CD4-positive, alpha-beta T cell treated with Interferon gamma for 1 hour (primary cell): Measurements from ENCODE around the gene CYP24A1.
"Not testable (repeated sequence)": the region's sequence is repeated elsewhere in the genome, so short reads cannot be mapped to it uniquely, and the experiment has no call there.

Source experiments
- DNase-seq: peaks from one replicate; pipeline ENCODE4 v3.0.0-alpha.2; 2020

The CYP24A1 gene

DNA sequence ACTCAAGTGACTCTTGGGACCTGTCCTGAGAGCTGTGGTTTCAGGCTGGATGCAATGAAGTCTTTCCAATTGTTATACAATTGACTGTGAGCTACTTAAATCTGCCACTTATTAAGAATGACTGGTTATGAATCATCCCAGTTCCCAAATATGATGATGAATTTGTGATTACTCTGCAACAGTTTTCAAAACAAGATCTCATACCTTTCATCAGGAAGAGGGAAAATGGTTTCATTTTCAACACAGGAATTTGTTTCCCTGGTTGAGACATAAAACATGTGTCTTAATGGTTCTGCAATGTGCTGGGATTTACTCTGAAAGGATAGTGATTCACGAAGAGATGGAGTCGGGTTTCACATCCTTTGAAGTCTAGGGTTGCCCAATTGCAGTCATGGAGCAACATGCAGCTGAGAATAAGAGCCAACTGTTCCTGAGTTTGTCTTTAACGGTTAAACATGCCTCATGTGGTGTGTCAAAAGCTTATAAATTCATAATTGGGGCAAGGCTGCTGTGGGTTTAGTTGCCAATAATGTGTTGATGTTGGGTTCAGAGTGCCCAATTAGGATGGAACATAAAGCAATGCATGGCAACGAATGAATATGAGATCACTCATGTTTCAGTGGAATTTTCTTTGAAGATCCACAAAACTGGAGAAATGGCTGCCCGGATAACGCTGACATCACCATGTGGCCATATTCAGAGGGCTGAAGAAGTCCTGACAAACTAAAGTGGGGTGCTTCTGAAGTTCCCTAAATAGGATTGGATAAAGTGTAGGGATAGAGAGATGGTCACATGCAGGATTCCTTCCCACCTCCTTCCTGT, 41.0 kb downstream of the CYP24A1 start:
- DNase-seq: no peak

DNA sequence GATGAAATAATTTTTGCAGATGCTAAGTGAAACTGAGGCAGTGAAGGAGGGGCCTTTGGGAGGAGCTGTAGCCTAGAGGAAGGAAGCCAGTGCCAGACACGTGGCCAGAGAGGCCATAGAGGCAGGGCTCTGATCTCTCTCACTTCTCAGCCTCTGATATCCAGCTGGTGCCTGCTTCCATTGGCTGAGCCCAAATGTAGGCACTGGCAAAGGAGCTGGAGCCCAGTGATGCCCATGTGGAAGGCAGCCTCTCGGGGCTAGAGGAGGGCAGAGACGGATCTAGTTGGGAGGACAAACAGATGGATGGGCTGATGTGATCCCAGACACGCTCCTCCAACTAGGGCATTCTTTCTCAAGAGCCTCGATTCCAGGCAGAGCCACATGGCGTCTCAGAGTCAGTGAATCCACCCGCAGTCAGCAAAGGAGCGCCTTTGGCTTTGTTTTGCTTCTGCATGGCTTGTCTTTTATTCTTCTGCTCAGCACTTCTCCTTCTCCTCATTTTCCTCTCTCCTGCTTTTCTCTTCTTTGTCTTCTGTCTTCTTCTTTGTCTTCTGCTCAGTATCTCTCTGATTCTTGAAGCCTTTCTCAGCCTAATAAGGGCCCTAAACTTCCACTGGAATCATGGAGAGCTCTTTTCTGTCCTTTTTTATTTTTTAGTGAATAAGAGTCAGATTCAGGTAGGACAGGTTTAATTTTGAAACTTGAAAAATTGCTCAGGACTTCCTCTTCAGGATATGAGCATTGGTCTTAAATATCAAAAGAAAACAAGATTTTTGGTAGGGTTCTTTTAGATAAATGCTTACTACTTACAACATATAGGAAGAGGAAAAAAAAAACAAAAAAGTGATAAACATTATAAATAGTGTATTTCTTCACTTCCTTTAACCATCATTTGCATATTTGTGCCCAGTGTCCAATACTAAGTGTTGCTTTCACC, 41.8 kb downstream of the CYP24A1 start:
- DNase-seq: no peak

DNA sequence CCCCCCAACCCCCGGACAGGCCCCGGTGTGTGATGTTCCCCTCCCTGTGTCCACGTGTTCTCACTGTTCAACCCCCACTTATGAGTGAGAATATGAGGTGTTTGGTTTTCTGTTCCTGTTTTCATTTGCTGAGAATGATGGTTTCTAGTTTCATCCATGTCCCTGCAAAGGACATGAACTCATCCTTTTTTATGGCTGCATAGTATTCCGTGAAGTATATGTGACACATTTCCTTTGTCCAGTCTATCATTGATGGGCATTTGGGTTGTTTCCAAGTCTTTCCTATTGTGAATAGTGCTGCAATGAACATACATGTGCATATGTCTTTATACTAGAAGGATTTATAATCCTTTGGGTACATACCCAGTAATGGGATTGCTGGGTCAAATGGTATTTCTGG, 42.7 kb downstream of the CYP24A1 start:
- not testable (repeated sequence) for DNase-seq

DNA sequence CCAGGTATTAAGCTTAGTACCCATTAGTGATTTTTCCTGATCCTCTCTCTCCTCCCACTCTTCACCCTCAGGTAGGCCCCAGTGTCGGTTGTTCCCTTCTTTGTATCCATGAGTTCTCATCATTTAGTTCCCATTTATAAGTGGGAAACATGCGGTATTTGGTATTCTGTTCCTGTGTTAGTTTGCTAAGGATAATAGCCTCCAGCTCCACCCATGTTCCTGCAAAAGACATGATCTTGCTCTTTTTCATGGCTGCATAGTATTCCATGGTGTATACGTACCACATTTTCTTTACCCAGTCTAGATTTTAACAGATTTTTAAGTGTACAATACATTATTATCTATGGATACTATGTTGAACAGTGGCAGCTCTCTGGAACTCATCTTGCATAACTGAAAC, 44.4 kb downstream of the CYP24A1 start:
- no peak for DNase-seq

DNA sequence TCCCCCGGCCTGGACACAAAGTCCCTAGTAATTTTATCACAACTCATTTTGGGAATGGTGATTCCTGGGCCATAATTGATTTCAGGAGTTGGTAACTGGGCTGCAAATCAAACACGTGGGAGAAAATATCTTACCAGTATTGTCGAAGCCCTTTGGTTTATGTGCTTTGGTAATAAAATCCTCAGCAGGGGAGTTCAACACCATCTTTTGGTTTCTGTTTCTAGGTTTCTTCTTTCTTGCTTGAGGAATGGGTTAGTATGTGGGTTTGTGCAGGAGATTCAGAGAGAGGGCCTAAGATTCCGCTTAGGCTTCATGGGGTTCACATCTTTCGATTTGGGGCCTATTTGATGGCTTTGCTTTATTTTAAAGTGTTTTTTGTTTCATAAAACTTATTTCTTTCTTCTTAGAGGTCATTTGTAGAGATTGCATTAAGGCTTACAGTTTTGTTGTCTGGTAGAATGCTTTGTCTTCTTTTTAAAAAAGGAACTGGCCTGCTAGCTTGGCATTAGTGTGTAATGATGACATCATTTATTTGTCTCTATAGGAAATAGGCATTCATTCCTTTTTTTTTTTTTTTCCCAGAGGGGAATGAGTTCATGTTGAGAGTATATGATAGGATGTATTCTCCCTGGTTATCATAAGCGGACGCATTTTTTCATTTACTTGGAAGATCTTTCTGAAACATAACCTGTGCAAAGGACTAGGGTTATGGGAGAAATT, 45.8 kb downstream of the CYP24A1 start:
- no peak for DNase-seq

DNA sequence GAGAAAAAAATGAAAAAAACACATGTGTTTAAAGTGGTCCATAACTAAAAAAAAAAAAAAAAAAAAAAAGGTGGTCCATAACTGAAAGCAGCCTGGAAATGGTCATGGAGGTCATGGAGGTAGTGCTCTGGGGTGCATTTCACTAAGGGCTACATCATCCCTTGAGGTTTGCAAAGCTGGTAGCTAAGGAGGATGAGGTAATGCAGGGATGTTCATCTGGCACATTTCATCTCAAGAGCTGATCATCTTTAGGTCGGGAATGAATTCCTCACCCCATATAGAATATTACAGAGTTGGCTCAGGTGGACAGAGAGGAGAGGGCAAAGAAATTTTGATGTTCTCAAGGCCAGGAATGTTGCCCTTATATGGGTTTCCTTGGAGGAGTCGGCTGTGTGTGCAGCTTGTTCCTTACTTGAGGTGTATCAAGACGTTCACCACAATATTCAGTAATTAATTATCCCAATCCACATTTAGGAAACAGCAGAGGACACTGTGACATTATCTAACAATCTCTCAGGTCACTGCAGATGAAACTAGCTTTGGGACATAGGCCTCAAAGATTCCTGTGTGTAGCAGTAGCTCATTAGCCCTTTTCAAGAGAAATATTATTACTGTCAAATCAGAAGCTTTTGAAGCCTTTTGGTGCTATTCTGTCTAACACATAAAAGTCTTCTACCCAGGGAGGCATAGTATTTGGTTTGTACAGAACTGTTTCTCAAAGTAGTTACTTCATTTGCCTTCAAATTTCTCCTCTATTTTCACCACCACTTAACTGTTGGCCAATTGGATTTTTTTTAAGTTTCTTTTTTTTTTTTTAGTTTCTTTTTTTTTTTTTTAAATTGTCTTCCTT, 46.8 kb downstream of the CYP24A1 start:
- no peak for DNase-seq

DNA sequence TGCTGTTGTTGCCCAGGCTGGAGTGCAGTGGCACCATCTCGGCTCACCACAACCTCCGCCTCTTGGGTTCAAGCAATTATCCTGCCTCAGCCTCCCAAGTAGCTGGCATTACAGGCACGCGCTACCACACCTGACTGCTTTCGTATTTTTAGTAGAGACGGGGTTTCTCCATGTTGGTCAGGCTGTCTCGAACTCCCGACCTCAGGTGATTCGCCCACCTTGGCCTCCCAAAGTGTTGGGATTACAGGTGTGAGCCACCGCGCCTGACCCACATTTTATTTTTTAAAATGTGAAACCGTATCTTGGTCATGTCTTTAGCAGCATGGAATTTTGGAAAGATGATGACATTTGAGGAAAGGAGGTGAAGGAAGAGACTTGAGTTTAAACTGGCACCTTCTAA, 47.5 kb downstream of the CYP24A1 start:
- not testable (repeated sequence) for DNase-seq

DNA sequence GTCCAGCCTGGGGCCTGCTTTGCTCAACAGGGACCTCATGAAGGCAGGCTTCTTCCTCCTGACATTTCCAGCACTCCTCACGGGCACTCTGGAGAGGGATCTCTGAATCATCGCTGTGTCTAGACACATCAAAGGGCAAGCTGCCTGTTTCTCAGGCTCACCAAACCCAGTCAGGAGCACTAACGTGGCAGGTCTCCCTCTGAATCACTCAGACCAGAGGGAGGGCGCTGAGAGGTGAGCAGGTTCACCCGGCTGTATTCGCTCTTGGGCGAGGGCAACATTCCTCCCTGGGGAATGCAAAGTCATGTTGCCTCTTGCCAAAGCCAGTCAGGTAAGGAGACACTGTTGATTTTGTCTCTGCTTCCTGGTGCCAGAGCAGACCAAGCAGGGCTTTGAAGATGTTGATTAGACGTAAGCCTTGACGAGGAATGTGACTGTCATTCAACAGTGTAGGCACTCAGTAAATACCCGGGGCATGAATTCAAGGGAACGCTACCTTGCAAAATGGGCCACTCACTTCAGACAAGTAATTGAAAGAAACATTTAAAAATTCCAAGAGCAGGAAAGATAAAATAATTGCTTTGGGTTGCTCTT, 50.1 kb downstream of the CYP24A1 start:
- DNase-seq: no peak

DNA sequence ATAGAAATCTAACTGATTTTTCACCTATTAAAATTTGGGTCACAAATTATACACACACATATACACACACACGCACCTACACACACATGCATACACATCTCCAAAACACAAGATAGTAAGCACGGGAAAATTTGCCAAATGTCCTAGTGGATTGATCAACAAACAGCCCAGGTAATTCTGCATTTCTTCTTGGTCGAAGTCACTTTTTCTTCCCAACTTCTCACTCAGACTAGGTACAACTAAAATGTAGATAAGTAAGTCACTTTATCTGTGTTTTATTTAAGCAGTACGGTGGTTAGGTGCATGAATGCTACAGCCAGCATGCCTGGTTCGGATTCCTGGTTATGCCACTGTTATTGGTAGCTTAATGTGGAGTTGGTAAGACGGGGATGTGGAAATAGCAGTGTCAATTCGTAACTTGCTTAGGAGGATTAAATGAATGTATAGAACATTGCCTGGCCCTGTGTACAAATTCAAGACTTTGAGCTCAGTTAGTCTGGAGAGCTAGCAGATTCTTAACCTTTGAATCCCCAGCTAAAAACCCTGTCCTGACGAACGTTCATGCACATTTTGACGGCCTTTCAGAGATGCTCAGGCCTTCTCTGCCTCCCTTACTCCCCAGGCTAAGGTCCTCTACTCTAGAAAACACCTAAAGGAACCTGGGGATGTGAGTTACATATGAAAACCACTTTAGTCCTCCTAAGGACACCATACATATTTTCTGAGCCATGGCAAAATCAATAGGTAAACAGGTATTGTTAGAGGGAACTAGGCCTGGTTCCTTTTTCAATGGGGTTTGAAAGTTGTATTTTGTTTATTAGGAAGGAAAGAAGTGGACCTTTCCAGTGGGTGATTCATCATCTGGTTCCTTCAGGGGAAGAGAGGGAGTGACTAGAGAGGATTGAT, 50.9 kb downstream of the CYP24A1 start:
- DNase-seq: no peak

DNA sequence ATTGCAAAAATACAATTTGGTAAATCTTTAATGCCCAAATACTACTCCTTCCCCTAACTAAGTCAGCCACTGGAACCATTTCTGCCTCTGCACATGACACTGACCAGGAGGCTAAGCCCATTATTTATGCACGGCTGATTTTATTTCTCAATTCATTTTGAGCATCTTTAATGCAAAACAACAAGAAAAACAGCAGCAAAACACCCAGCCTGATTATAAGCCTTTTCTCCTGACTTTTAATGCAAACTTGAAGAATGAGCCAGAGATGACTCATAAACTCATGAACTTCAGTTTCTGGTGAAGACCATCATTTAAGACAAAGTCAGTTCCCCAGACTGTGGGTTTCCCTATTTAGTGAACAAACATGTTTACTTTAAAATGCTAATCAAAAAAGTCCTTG, 51.6 kb downstream of the CYP24A1 start:
- DNase-seq: no peak

DNA sequence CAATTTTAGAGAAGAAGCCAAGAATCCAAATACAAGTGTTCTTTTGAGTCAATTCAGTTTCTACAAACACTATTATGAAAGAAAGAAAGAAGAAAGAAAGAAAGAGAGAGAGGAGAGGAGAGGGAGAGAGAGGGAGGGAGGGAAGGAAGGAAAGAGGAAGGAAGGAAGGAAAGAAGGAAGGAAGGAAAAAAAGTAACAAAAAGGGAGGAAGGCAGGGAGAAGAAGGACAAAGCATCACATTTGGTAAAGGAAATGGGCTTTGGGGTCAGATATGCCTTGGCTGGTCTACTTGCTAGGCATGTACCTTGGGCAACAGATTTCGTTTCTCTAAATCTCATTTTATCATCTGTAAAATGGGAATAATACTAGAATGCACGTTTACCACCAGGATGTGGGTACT, 54.0 kb downstream of the CYP24A1 start:
- DNase-seq: no peak

DNA sequence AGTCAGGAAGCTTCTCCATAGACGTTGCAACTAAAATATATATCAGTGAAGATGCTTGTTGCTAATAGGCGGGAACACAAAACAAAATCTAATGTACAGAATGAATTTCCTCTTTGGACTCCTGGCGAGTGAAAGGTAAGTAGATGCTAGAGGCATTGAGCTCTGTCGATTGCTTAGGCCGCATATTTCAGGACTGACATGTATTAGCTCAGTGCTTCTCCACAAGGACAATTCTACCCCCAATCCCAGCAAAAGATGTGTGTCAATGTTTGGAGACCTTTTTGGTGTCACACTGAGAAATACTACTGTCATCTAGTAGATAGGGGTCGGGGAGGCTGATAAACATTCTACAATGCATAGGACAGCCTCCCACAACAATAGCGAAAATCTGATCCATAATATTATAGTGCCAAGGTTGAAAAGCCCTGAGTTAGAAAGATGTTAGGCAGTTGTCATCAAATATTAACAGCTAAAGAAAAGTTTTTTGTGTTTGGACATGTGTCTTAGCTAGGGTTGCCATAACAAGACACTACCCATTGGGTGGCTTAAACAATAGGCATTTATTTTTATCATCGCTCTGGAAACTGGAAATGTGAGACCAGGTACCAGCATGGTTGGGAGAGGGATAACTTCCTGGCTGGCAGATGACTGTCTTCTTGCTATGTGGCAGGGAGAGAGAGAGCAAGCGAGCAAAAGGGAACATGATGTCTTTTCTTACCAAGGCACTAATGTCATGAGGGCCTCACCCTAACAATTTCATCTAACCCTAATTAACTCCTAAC, 55.4 kb downstream of the CYP24A1 start:
- DNase-seq: no peak

DNA sequence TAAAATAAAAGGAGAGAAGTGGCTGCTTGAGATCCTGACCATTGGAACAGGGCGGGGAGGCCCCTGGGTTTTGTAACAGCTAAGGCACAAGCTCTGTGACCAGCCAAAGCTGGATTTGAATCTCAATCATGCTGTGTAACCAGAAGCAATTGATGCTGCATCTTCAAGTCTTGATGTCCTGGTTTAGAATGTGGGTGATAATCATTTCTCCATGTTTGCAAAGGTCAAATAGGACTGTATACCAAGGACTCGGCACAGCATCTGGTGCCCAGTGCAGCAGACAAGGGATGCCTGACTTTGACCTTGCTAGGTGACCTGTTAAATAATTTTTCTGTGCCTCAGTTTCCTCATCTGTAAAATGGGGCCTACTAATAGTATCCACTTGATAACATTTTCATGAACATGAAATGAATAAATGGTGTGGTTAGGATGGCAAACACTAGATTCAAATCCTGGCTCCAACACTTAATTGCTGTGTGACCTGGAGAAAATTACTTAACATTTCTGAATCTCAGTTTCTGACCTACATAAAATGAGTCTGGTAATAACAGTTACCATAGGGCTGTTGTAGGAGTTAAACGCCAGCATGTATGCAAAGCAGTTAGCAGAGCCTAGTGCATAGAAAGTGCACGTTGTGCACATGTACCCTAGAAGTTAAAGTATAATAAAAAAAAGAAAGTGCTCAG, 57.1 kb downstream of the CYP24A1 start:
- no peak for DNase-seq

DNA sequence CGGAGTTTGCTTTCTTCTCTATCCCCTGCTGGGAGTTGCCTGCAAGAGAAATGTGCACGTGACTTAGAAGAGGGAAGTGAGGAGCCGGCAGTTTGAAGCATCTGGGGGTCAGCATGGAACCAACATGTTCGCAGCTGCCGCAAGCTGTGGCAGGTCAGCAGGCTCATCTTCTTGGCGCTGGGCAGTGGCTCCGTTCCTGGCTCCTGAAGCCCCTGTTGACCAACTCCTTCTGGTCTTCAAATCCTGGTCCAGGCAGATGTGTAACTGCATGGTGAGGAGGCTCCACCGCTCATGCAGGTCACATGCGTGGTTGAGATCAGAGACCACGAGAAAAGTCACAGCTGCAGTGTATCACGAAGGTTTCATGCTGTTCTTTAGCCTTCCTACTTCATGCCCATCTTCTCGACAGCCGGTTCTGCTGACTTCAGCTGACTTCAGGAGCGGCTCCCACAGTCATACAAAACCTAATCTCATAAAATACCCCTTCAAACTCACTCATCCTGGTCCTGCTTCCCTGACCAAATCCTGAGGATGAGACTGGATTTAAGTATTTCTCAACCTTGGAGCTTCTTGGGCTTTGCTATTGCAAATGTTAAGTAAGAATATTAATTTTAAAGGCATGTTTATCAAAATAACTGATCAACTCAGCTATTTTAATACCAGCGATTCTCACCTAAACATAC, 58.5 kb downstream of the CYP24A1 start:
- DNase-seq: no peak

DNA sequence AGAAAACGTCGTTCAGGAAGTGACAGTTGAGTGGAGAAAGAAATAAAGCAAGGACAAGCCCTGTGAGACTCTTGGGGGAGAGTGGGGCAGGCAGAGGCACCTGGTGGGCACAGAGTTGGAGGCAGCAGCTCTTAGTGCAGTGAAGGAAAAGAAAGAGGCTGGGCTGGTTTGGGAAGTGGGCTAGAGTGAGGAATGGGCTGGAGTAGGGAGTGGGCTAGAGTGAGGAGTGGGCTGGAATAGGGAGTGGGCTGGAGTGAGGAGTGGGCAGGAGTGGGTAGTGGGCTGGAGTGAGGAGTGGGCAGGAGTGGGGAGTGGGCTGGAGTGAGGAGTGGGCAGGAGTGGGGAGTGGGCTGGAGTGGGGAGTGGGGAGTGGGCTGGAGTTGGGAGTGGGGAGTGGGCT, 59.7 kb downstream of the CYP24A1 start:
- DNase-seq: no peak

DNA sequence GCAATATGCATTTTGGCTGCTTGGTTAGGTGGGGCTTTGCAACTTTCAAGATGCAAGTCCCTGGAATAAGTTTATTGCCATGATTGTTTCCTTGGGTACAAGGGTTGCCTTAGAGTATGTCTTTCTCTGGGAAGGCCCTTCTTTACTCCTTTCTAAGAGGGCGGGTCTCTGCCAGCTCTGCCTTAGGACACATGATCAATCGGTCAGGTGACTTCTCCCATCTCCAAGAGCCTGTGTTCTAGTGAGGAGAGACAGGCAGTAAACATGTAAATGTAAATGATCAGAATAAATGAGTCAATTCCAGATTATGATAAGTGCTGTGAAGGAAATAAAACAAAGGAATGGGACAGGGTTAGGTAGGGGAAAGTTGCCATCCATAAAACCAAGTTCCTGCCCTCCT, 60.2 kb downstream of the CYP24A1 start:
- DNase-seq: no peak

DNA sequence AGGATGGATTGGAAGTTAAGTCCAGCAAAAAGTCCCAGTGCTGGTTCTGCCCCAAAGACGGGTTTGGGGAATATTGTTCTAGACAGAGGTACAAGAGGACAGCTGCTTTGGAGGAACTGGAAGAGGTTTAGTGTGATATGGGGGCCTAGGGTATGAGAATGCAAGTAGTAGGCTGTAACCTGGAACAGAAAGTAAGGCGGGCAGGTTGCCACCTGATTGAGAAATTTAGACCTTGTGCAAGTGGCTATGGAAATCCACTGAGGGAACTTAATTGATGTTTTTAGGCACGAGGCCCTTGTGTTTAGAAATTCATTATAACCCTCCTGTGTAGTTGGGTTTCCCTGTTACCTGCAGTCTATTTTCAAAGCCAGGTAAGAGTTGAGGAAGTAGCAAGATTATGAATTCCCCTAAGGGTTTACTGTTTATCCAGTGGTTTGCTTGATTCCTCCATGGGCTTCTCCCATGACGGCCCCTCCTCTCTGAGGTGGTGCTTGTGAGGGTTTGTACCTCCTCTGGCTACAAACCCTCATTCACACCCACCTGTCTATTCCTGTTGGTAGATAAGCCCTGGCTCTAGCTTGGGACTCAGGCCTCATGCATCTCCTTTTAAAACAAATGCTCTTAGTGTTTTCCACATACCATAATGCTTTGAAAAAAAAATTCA, 61.4 kb downstream of the CYP24A1 start:
- no peak for DNase-seq

DNA sequence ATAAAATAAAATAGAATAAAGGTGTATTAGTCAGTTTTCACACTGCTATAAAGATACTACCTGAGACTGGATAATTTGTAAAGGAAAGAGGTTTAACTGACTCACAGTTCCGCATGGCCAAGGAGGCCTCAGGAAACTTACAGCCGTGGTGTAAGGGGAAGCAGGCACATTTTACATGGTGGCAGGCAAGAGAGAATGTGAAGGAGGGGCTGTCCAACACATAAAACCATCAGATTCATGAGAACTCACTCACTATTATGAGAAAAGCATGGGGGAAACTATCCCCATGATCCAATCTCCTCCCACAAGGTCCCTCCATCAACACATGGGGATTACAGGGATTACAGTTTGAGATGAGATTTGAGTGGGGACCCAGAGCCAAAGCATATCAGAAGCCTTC, 62.3 kb downstream of the CYP24A1 start:
- no peak for DNase-seq
